HG02981 (cell line): ENCODE measurements around the gene ABR.
"Not testable (repeated sequence)": the region's sequence is repeated elsewhere in the genome, so short reads cannot be mapped to it uniquely, and the experiment has no call there.

Experiments
- ATAC-seq: cut with Tn5 transposase; IDR thresholded peaks from one replicate; pipeline ENCODE4 v1.9.1; 2021; ENCODE audit warnings: mild to moderate bottlenecking, moderate library complexity; ENCODE audit not compliant: unreplicated experiment

ABR gene

DNA sequence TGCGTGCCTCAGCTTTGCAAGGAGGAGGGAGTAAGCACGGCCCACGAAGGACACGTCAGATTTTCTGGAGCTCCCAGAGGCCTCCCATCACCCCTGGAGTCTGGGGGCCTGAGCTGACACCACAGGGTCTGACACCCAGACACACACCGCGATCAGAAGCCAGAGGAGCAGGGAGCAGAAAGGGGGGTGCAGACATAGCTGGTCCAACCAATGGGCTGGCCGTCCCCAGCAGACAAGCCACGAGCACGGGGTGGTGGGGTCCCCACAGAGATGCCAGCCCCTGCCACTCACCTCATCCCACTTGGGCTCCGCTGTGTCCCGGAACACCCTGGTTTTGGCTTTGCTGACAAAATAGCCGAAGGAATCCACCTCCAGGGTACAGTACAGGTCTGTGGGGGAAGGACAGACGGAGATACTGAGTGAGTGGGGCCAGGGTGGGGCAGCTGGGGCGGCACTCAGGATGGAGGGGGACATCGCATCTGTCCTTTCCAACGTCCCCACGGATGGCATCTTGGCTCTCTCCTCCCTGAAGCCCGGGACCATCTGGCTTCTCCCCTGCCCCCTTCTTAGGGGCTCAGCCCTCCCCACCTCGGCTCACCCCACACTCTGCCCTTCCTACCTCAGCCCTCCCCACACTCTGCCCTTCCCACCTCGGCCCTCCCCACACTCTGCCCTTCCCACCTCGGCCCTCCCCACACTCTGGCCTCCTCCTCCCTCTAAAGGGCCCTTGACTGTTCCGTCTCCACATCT is 129.4 kb downstream of the ABR start:
- no peak for ATAC-seq

DNA sequence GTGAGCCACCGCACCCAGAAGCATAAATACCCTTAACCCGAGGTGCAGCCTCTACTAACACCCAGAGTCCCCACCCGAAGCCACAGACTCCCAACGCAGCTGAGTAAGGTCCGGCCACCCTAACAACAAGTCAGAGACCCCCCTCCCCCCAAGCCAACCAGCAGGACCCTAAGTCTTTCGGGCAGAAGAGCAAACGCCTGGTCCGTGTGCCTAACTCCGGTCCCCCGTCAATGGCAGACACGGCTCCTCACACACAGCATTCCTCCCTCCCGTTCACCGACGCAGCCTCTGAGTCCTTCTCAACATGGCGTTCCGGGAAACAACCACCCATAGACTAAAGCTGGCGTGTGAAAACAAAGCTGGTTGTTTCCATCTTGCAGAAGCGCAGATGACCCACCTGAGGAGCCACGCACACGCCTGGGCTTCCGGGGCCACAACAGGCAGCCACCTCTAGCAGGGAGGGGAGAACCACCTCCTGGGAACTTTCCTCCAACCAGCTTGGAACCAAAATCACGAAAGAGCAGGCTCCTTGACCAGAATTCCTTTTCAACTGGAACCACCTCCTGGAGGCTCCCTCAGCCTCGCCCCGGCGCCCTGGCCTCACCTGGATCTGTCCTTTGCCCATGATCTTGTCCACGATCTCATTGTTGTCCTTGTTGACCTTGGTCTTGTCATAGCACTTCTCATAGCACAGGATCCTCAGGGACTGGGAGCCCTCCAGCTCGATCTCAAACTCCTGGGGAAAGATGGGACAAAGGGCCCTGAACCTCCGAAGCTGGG is 130.1 kb downstream of the ABR start:
- ATAC-seq: no peak

DNA sequence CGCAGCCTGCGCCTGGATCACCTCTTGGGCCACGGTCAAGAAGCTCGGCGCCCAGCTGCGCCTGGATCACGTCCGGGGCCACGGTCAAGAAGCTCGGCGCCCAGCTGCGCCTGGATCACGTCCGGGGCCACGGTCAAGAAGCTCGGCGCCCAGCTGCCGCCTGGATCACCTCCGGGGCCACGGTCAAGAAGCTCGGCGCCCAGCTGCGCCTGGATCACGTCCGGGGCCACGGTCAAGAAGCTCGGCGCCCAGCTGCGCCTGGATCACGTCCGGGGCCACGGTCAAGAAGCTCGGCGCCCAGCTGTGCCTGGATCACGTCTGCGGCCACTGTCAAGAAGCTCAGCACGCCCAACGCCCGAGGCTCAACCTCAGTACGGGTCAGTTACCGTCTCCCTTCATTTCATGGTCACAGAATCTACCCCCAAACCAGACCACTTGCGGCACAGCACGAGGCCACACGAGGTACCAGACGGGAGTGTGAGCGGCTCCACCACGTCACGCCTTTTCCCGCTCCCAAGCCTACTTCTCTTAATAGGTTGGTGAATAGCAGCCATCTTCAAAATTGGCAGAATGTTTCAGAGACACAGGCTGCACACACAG is 131.2 kb downstream of the ABR start:
- ATAC-seq: not testable (repeated sequence)

DNA sequence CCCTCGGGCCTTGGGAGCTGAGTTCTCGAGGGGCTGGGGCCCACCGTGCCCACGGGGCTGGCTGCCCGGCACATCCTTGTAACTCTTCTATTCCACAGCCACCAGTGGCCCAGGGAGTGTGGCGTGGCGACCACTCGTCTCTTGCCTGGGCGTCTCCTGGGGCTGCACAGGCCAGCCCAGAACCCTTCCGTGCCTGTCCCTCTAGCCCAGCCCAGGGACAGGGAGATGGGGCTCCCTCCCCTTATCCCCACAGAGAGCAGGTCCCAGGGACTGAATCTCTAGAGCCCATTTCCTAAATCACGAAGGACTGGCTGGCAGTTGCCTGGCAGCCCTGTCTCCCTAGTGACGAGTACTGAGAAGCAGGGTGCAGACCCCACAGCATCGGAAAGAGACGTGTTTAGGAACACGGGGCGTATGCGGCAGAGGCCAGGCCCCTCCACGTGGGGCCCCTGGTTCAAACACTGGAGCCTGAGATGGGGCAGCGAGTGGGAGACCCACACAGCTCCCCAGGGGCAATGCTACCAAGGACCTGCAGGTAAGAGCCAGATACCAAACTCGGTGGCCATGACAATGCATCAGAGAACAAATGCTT is 131.8 kb downstream of the ABR start:
- no peak for ATAC-seq

DNA sequence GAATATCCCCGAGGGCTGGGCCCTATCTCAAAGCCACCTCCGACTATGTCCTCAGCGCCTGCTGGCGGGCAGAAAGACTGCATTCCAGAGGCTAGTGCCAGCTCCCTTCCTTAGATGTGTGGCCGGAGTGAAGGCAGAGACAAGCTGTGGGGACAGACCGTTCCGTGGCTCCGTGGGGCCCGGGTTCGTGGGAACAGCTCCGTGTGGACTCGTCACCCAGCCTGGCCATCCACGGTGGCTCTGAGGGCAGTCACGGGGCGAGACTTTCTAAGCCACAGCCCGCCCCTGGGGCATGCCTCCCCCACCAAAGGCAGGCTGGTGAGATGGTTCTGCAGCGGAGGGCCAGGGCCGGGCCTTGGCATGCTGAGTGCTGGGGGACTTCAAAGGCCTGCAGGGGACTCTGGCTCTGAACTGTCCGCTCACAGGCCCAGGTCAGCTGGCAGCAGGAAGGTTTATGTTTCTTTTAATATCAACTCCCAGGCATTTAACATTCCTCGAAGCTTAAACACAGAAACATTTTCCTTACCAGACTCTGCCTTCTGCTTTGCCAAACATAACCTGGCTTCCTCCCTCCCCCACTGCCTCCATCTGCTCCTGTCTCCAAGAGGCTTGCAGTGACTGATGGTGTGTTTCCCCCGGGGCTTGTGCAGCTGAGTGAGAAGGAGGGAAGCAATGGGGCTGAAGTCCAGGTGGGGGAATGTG is 132.5 kb downstream of the ABR start:
- no peak for ATAC-seq

DNA sequence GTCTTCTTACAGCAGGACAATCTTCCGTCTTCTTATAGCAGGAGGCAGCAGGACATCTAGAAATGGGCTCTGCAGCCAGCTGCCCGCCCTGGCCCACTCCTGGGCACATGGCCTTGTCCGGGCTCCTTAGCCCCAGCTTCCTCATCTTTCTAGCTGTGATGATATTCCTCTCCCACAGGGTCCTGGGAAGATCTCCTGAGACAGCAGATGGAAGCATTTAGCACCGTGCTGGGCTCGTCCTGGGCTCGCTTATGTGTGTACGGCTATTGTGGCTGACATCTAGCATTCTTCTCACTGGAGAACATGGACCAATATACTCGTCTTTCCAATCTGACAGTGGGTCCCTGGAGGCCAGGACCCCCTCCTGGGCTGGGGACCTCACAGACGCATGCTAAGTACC is 134.3 kb downstream of the ABR start:
- ATAC-seq: no peak

DNA sequence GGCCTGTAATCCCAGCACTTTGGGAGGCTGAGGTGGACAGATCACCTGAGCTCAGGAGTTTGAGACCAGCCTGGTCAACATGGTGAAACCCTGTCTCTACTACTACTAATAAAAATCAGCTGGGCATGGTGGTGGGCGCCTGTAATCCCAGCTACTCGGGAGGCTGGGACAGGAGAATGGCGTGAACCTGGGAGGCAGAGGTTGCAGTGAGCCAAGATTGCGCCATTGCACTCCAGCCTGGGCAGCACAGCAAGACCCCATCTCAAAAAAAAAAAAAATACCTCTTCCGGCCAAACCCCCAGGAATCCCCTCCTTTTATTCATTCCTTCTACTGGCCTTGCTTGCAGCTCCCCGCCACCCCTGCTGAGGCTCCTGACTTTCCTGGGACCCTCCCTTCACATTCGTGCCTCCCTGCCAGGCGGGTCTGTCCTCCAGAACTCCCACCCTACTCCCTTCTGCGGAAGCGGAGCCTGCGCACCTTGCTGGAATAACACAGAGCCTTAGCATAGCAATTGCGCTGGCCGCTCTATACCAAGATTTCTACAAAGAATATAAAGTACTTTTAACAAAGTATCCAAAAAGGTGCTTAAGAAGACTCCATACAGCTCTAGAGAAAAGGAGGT is 135.3 kb downstream of the ABR start:
- not testable (repeated sequence) for ATAC-seq

DNA sequence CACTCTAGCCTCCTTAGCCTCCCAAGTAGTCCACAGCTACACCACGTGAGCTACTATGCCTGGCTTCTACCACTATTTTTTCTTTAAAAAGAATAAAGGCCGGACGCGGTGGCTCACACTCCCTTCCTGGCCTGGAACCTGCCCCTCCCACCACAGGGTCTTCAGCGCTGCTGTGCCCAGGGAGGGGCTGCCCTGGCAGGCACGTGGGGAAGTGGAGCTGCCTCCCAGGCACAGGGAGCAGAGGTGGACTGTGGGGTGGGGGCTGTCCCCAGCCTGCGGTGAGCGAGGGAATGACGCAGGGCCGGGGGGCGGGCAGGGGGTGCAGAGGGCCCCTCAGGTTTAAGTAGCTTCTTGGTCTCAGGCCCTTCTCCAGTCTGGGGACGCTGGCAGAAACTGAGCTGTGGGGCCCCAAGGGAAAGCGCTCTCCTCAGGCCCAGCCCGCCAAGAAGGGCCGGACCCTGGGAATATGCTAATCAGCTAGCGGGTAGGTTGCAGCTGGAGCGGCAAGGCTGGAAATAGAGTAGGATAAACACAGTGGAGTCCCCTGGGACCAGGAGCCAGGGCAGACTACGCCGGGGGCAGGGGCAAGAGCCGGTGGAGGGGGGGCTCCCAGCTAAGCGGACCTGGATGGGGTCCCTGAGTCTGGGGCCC is 136.1 kb downstream of the ABR start:
- ATAC-seq: no peak

DNA sequence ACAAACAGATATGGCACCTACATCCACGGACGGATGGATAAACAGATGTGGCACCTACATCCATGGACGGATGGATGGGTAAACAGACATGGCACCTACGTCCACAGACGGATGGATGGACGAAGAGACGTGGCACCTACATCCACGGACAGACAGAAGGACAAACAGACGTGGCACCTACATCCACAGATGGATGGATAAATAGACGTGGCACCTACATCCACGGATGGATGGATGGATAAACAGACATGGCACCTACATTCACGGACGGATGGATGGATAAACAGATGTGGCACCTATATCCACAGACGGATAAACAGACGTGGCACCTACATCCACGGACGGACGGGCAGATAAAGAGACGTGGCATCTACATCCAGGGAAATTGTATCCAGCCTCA is 137.3 kb downstream of the ABR start:
- ATAC-seq: no peak

DNA sequence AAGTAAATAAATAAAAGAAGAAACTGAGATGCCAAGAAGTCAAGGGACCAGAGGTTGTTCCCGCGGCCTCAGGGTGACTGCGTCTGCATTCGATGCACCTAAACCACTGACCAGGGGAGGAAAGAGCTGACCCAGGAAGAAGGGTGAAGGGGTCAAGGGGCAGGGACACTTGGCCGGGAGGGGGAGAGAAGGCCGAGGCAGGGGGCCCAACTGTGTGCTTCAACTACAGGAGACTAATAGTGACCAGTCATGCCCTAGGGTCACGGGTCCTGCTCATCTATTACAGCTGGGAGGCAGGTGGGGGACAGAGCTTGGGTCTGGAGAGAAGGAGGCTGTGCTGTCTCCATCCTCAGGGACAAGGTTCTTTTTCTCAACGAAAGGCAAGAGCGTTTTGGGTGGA is 138.0 kb downstream of the ABR start:
- no peak for ATAC-seq

DNA sequence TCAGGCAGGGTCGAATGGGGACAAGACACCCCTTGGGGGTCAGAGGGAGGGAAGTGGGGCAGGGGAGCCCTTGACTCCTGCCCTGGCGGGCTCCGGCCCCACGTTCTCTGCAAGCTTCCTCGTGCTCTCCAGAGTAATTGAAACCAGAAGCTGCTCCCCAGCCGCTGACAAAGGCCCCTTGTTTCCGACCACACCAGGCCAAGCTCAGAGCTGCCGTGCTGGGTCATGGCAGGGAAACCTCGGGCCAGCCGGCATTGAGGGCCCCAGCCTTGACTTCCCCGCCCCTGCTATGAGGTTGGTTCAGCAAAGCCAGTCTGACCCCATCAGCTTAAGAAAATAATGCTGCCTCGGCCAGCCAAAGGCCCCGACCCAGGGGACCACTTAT is 139.6 kb downstream of the ABR start:
- no peak for ATAC-seq

DNA sequence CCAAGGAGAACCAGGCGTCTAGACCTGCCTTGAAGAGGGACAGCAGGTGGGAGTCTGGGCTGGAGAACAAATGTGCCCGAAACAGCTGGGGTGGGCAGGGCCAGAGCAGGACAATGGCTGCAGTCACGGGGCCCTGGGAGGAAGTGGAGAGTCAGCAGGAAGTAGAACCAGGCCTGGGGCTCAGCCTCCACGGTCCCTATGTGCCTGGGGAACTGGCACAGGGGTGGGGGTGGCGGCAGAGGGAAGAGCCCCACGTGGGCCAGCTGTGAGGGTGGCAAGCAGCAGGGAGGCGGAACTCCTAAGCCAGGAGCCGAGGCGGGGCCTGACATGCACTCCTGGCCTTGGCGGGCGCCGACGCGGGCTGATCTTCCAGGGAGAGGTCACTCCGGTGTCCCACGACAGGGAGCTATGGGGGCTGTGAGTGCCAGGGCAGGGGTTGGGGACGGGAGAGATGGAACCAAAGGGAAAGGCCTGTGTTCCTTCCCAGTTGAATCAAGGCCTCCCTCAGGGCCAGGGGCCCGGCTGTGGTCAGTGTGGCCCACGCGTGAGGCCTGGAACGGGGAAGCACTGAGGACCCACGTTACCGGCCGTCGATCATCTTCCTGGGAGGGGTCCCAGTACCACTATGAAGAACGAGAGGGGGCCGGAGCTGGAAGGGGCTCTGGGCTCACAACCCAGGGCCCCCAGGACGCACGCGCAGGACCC is 140.1 kb downstream of the ABR start:
- no peak for ATAC-seq

DNA sequence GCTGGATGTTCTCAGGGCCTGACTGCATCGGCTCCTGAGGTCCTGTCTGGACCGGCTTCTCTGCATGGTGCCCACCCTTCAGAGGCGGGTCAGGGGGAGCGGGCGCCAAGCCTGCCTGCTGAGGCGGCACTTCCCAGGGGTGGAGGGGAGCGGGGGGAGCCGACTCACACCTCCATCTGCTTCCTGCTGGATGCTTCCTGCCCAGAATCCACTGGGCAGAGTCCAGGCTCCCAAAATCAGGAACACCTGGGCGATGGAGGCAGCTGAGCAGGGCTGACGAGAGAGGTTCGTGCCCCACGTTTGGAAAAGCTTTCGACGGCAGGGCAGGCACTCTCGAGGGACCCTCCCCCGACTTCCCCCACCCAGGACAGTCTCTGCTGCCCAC is 140.7 kb downstream of the ABR start:
- no peak for ATAC-seq

DNA sequence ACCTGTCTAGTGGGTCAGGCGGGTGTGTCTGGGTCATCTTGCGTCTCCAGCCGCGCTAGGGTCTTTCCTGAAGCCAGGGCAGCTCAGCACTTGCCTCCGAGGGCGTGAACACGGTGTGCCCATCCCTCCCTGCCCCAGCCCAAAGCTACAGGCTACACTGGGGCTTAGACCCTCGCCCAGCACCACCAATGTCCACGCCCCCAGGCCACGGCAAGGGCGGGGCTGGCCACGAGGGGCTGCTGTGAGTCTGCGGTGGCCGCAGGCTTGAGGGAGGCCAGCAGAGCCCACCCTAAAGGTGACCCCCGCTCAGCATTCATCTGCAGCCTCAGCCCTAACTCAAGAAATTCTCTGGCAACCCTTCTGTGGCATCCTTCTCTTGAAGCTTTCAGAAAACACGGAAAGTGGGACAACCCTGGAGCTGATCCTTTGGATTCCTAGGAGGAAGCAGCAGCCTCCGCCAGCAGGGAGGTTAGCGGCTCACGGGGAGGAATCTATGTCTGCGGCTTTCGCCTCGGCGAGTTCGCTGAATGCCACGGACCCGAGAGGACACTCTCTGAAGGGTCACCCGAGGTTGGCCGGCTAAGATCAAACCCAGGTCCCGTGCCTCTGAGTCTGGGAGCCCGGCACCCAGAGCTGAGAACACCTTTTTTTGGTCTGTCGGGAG is 141.2 kb downstream of the ABR start:
- ATAC-seq: no peak

DNA sequence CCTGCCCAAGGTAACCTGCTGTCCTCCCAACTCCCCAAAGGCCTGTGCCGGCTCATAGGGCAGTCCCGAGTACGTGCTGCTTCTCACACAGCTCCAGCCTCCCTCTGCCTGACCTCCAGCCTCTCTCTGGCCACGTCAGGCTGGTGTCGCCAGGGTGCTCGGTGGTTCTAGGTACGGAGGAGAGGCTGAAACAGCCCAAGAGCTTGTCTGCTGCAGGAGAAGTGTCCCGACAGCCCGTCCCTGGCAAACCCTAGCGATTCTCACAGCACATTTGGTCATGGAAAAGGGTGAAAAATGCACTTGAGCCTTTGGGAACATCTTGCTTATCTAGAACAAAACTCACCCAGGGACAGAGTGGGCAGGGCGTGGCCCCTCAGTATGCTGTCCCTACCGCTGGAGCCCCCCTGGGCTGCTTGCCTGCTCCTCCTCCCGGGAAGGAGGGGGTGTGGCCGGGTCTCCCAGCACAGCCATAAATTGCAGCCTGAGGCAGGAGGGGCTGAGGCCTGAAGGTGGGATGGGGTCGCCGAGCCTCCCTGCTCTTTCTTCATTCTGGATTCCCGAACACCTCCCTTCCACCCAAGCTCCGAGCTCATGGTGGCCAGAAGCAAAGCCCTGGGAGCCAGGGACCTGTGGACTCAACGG is 142.4 kb downstream of the ABR start:
- ATAC-seq: no peak

DNA sequence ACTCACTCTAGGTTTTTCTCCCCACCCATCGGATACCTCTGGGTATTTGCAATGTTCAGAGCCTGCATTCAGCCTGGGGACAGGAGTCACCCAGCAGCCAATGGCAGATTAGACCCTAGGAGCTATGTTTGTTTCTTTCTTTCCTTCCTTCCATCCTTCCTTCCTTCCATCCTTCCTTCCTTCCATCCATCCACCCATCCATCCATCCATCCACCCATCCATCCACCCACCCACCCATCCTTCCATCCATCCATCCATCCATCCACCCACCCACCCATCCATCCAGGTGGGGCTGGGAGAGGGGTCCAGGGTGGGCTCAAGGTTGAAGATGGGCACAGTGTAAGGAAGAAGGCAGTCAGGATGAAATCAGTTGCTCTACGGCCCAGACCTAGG is 142.9 kb downstream of the ABR start:
- ATAC-seq: no peak

DNA sequence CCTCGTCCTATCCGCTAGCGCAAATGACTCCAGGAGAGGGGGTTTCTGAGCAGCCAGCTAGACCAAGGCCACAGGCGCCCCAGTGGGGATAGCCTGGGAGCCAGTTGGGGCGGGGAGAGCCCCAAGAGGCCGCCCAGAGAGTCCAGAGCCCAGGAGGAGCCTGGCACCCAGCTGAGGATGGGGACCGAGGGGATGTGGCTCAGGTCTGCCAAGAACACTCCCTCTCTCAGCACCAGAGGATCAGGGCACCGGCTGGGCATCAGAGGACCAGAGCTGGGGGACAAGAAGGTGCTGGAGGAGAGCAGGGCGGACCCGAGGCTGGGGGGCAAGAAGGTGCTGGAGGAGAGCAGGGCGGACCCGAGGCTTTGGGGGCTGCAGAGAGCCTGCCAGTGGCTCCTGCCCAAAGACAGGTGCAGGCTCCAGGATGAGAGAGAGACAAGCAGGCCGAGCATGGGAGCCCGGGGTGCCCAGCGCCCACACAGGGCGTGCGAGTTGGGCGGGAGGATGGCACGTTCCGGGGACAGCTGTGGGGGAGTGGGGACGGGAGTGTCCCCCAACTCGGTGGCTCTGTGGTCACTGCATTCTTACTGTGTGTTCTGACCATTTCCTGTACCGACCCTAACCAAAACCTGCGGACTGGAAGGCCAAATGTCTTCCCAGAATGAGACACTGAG is 143.5 kb downstream of the ABR start:
- ATAC-seq: no peak

DNA sequence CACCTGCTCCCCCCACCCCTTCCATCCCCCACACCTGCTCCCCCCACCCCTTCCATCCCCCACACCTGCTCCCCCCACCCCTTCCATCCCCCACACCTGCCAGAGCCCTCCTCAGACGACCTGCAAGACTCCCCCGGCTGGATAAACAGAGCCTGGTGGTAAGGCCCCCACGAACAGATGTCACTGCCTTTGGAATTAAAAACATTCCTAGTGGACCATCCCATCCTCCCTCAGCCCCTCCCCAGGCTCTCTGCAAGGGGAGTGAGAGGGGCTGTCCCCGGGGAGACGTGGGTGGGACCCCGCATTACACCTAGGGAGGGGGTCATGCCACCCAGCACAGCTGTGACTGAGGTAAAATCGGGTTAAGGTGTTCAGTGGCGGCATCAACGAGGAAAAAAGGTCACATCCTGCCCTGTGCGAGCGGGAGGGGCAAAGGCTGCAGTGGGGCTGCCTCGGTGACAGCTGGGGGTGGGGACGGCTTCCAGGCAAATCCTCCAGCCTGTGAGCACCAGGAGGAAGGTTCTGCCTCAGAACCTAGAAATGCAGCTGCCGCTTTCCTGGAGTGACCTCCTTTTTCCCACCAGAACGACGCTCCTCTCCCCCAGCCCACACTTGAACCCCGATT is 144.1 kb downstream of the ABR start:
- ATAC-seq: no peak
